GM23338 (cell line): ENCODE data around the gene GRIA3. TPM values are rescaled to one million over a fixed set of nuclear protein-coding genes. Genes with fewer than 3 reads are reported as not detected.

Experiments used
- ATAC-seq: fragments of 200-7000 bp; cut with Tn5 transposase; 3 replicates; pipeline ENCODE4 v1.9.1; 2020
- DNase-seq: peaks from one replicate; pipeline ENCODE4 v3.0.0-alpha.2; 2015; ENCODE audit warnings: low spot score
- H2AFZ ChIP-seq: fragments of 200-600 bp; sonication (generic); 2 replicates; pipeline ENCODE4 v1.8.0; 2016; ENCODE audit warnings: antibody characterized with exemption, mild to moderate bottlenecking, moderate library complexity
- H3F3A ChIP-seq: fragments of 200-600 bp; sonication (generic); replicated peaks from 2 replicates; pipeline ENCODE4 v1.8.0; 2017; ENCODE audit warnings: antibody characterized with exemption, mixed run types, low read depth
- H3K27ac ChIP-seq: fragments of 200-600 bp; sonication (generic); 2 replicates; pipeline ENCODE4 v1.6.1; 2016; ENCODE audit warnings: low read depth
- H3K27me3 ChIP-seq: fragments of 200-600 bp; sonication (generic); 2 replicates; pipeline ENCODE4 v1.8.0; 2016; ENCODE audit warnings: mild to moderate bottlenecking, mixed run types, moderate library complexity; ENCODE audit not compliant: insufficient read depth
- H3K36me3 ChIP-seq: fragments of 200-600 bp; sonication (generic); 2 replicates; pipeline ENCODE4 v1.8.0; 2016; ENCODE audit warnings: mild to moderate bottlenecking; ENCODE audit not compliant: insufficient read depth
- H3K4me1 ChIP-seq: fragments of 200-600 bp; sonication (generic); 2 replicates; pipeline ENCODE4 v1.8.0; 2016; ENCODE audit warnings: mild to moderate bottlenecking, moderate library complexity; ENCODE audit not compliant: insufficient read depth
- H3K4me2 ChIP-seq: fragments of 200-600 bp; sonication (generic); 2 replicates; pipeline ENCODE4 v1.7.1; 2017; ENCODE audit warnings: mixed run types
- H3K4me3 ChIP-seq: fragments of 200-600 bp; sonication (generic); 2 replicates; pipeline ENCODE4 v1.6.1; 2016; ENCODE audit warnings: mixed run types
- H3K79me2 ChIP-seq: fragments of 200-600 bp; sonication (generic); replicated peaks from 2 replicates; pipeline ENCODE4 v1.8.0; 2017; ENCODE audit warnings: mild to moderate bottlenecking; ENCODE audit not compliant: insufficient read depth
- H3K9me2 ChIP-seq: fragments of 200-600 bp; sonication (generic); 2 replicates; pipeline ENCODE4 v1.8.0; 2017; ENCODE audit not compliant: insufficient read depth
- H4K20me1 ChIP-seq: fragments of 200-600 bp; sonication (generic); replicated peaks from 2 replicates; pipeline ENCODE4 v1.8.0; 2017; ENCODE audit warnings: mild to moderate bottlenecking; ENCODE audit not compliant: insufficient read depth
- H3K27ac Mint-ChIP-seq: 2 replicates; pipeline ENCODE4 v1.8.0; 2020; ENCODE audit warnings: inconsistent platforms, mild to moderate bottlenecking, moderate library complexity, mixed read lengths
- H3K27me3 Mint-ChIP-seq: 3 replicates; pipeline ENCODE4 v1.8.0; 2022; ENCODE audit warnings: low read depth, mild to moderate bottlenecking, moderate library complexity, mixed read lengths, inconsistent platforms; ENCODE audit not compliant: insufficient read depth, poor library complexity
- H3K36me3 Mint-ChIP-seq: 3 replicates; pipeline ENCODE4 v1.8.0; 2021; ENCODE audit warnings: low read depth, mild to moderate bottlenecking, inconsistent platforms, moderate library complexity, mixed read lengths
- H3K4me1 Mint-ChIP-seq: 3 replicates; pipeline ENCODE4 v1.8.0; 2020; ENCODE audit warnings: mild to moderate bottlenecking, inconsistent platforms, mixed read lengths
- H3K4me3 Mint-ChIP-seq: 3 replicates; pipeline ENCODE4 v1.8.0; 2021; ENCODE audit warnings: moderate library complexity, mild to moderate bottlenecking, inconsistent platforms, mixed read lengths
- H3K9me3 Mint-ChIP-seq: 3 replicates; pipeline ENCODE4 v1.8.0; 2020; ENCODE audit warnings: moderate library complexity, mild to moderate bottlenecking, inconsistent platforms, mixed read lengths
- CREB1 ChIP-seq: fragments of 250-450 bp; sonication (Bioruptor Pico); IDR thresholded peaks from 2 replicates; pipeline ENCODE4 v1.5.0; 2020; ENCODE audit warnings: low read depth, mild to moderate bottlenecking, moderate library complexity
- EZH2 ChIP-seq: fragments of 200-600 bp; sonication (generic); IDR thresholded peaks from one replicate; pipeline ENCODE4 v1.8.0; 2017; ENCODE audit warnings: antibody characterized with exemption, mild to moderate bottlenecking, low read depth; ENCODE audit not compliant: unreplicated experiment
- EZH2phosphoT487 ChIP-seq: fragments of 200-600 bp; sonication (generic); IDR thresholded peaks from one replicate; pipeline ENCODE4 v1.8.1; 2018; ENCODE audit warnings: antibody characterized with exemption; ENCODE audit not compliant: unreplicated experiment
- NANOG ChIP-seq: IDR thresholded peaks from 2 replicates; pipeline ENCODE4 v1.6.1; 2016; ENCODE audit warnings: antibody characterized with exemption, borderline replicate concordance
- POLR2AphosphoS5 ChIP-seq: IDR thresholded peaks from 2 replicates; pipeline ENCODE4 v1.6.1; 2016; ENCODE audit warnings: antibody characterized with exemption, low read depth
- STAT1 ChIP-seq: IDR thresholded peaks from one replicate; pipeline ENCODE4 v1.6.1; 2016; ENCODE audit warnings: antibody characterized with exemption; ENCODE audit not compliant: unreplicated experiment
- ZNF114 ChIP-seq: fragments of 250-450 bp; sonication (Bioruptor Pico); IDR thresholded peaks from 2 replicates; pipeline ENCODE4 v1.5.0; 2020; ENCODE audit warnings: mild to moderate bottlenecking, moderate library complexity
- ZNF331 ChIP-seq: fragments of 250-450 bp; sonication (Bioruptor Pico); IDR thresholded peaks from 2 replicates; pipeline ENCODE4 v1.5.0; 2020; ENCODE audit warnings: low read depth, mild to moderate bottlenecking, moderate library complexity
- polyA plus RNA-seq: library from polyadenylated mRNA; unstranded; fragments of >200 nt; fragmentation: Nextera tagmentation; extraction: Ambion mirVana; gene quantifications from 2 replicates; pipeline ENCODE4 v1.2.1, GENCODE V29; 2016
- total RNA-seq: library from RNA; depleted of rRNA; stranded (reverse); fragments of >200 nt; shearing (Covaris generic); gene quantifications from 2 replicates; pipeline ENCODE4 v1.2.3, GENCODE V29; 2014
- TF ChIP-seq, protein P1 (sequence below): fragments of 250-450 bp; sonication (Bioruptor Pico); IDR thresholded peaks from 2 replicates; pipeline ENCODE4 v1.5.0; 2020; ENCODE audit warnings: mild to moderate bottlenecking, moderate library complexity
- TF ChIP-seq, protein P2 (sequence below): IDR thresholded peaks from one replicate; pipeline ENCODE4 v1.6.1; 2018; ENCODE audit warnings: antibody characterized with exemption; ENCODE audit not compliant: unreplicated experiment
- TF ChIP-seq, protein P3 (sequence below): IDR thresholded peaks from 2 replicates; pipeline ENCODE4 v1.6.1; 2016; ENCODE audit warnings: antibody characterized with exemption
- TF ChIP-seq, protein P4 (sequence below), 2 experiments: fragments of 200-600 bp in 1 of 2; sonication (generic) in 1 of 2; conservative IDR thresholded peaks; 2 replicates each; pipeline versions ENCODE4 v1.5.1 to v1.6.1; 2016 to 2017; ENCODE audit warnings: antibody characterized with exemption in 2 of 2, low read depth in 2 of 2, mild to moderate bottlenecking in 2 of 2, moderate library complexity in 1 of 2

GRIA3 gene
- total and polyA plus RNA-seq, 2 experiments from 2014 or later = 2.7 to 5.6 TPM

DNA sequence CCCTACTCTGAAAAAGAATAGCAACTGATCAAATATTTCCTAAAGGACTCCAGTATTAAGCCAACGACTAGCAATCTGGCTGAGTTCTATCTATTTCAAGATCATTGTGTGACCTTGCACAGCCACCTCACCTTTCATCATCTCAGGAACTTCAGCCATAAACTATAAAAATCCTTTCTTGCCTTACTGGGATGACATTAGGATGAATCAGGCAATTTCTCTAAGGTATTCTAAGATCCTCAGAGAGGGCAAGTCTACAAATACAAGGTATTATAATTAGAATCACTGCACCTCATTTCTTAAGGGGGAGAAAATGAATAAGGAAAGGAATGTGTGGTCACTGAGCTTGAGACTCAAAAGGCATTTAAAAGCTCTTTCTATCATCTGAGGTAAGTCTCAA lies 152.6 kb downstream of the GRIA3 start:
- no peak overlapping the region for H3K4me3 Mint-ChIP-seq
- H3K4me1 Mint-ChIP-seq = peaks cover 12% of the 10 kb centered on the region; the same call in 2 of the 3 replicates
- H3K27ac Mint-ChIP-seq = no peak overlapping the region
- no peaks in the 10 kb centered on the region for H3K4me1 ChIP-seq
- no peaks in the 10 kb centered on the region for H3K27me3 Mint-ChIP-seq
- ATAC-seq (no peak), DNase-seq (no peak)
- no peak overlapping the region for H3K4me3 ChIP-seq
- H3F3A ChIP-seq = no peaks in the 10 kb centered on the region
- H3K79me2 ChIP-seq = no peaks in the 10 kb centered on the region
- H3K36me3 ChIP-seq = no peaks in the 10 kb centered on the region
- no peaks in the 10 kb centered on the region for H3K36me3 Mint-ChIP-seq
- H3K4me2 ChIP-seq = no peak overlapping the region
- H3K9me2 ChIP-seq = no peaks in the 10 kb centered on the region
- TF ChIP-seq, protein P1, sequence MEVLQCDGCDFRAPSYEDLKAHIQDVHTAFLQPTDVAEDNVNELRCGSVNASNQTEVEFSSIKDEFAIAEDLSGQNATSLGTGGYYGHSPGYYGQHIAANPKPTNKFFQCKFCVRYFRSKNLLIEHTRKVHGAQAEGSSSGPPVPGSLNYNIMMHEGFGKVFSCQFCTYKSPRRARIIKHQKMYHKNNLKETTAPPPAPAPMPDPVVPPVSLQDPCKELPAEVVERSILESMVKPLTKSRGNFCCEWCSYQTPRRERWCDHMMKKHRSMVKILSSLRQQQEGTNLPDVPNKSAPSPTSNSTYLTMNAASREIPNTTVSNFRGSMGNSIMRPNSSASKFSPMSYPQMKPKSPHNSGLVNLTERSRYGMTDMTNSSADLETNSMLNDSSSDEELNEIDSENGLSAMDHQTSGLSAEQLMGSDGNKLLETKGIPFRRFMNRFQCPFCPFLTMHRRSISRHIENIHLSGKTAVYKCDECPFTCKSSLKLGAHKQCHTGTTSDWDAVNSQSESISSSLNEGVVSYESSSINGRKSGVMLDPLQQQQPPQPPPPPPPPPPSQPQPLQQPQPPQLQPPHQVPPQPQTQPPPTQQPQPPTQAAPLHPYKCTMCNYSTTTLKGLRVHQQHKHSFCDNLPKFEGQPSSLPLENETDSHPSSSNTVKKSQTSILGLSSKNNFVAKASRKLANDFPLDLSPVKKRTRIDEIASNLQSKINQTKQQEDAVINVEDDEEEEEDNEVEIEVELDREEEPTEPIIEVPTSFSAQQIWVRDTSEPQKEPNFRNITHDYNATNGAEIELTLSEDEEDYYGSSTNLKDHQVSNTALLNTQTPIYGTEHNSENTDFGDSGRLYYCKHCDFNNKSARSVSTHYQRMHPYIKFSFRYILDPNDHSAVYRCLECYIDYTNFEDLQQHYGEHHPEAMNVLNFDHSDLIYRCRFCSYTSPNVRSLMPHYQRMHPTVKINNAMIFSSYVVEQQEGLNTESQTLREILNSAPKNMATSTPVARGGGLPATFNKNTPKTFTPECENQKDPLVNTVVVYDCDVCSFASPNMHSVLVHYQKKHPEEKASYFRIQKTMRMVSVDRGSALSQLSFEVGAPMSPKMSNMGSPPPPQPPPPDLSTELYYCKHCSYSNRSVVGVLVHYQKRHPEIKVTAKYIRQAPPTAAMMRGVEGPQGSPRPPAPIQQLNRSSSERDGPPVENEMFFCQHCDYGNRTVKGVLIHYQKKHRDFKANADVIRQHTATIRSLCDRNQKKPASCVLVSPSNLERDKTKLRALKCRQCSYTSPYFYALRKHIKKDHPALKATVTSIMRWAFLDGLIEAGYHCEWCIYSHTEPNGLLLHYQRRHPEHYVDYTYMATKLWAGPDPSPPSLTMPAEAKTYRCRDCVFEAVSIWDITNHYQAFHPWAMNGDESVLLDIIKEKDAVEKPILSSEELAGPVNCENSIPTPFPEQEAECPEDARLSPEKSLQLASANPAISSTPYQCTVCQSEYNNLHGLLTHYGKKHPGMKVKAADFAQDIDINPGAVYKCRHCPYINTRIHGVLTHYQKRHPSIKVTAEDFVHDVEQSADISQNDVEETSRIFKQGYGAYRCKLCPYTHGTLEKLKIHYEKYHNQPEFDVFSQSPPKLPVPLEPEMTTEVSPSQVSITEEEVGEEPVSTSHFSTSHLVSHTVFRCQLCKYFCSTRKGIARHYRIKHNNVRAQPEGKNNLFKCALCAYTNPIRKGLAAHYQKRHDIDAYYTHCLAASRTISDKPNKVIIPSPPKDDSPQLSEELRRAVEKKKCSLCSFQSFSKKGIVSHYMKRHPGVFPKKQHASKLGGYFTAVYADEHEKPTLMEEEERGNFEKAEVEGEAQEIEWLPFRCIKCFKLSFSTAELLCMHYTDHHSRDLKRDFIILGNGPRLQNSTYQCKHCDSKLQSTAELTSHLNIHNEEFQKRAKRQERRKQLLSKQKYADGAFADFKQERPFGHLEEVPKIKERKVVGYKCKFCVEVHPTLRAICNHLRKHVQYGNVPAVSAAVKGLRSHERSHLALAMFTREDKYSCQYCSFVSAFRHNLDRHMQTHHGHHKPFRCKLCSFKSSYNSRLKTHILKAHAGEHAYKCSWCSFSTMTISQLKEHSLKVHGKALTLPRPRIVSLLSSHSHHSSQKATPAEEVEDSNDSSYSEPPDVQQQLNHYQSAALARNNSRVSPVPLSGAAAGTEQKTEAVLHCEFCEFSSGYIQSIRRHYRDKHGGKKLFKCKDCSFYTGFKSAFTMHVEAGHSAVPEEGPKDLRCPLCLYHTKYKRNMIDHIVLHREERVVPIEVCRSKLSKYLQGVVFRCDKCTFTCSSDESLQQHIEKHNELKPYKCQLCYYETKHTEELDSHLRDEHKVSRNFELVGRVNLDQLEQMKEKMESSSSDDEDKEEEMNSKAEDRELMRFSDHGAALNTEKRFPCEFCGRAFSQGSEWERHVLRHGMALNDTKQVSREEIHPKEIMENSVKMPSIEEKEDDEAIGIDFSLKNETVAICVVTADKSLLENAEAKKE (CRISPR knock-in tag) = no peak
- TF ChIP-seq EZH2 (no peak), EZH2phosphoT487 (no peak), ZNF331 (CRISPR knock-in tag) (no peak), POLR2AphosphoS5 (no peak), NANOG (no peak), STAT1 (no peak), ZNF114 (CRISPR knock-in tag) (no peak), CREB1 (CRISPR knock-in tag) (no peak)
- TF ChIP-seq, protein P2, sequence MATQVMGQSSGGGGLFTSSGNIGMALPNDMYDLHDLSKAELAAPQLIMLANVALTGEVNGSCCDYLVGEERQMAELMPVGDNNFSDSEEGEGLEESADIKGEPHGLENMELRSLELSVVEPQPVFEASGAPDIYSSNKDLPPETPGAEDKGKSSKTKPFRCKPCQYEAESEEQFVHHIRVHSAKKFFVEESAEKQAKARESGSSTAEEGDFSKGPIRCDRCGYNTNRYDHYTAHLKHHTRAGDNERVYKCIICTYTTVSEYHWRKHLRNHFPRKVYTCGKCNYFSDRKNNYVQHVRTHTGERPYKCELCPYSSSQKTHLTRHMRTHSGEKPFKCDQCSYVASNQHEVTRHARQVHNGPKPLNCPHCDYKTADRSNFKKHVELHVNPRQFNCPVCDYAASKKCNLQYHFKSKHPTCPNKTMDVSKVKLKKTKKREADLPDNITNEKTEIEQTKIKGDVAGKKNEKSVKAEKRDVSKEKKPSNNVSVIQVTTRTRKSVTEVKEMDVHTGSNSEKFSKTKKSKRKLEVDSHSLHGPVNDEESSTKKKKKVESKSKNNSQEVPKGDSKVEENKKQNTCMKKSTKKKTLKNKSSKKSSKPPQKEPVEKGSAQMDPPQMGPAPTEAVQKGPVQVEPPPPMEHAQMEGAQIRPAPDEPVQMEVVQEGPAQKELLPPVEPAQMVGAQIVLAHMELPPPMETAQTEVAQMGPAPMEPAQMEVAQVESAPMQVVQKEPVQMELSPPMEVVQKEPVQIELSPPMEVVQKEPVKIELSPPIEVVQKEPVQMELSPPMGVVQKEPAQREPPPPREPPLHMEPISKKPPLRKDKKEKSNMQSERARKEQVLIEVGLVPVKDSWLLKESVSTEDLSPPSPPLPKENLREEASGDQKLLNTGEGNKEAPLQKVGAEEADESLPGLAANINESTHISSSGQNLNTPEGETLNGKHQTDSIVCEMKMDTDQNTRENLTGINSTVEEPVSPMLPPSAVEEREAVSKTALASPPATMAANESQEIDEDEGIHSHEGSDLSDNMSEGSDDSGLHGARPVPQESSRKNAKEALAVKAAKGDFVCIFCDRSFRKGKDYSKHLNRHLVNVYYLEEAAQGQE = no peak
- TF ChIP-seq, protein P3, sequence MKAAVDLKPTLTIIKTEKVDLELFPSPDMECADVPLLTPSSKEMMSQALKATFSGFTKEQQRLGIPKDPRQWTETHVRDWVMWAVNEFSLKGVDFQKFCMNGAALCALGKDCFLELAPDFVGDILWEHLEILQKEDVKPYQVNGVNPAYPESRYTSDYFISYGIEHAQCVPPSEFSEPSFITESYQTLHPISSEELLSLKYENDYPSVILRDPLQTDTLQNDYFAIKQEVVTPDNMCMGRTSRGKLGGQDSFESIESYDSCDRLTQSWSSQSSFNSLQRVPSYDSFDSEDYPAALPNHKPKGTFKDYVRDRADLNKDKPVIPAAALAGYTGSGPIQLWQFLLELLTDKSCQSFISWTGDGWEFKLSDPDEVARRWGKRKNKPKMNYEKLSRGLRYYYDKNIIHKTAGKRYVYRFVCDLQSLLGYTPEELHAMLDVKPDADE = no peak
- TF ChIP-seq, protein P4, sequence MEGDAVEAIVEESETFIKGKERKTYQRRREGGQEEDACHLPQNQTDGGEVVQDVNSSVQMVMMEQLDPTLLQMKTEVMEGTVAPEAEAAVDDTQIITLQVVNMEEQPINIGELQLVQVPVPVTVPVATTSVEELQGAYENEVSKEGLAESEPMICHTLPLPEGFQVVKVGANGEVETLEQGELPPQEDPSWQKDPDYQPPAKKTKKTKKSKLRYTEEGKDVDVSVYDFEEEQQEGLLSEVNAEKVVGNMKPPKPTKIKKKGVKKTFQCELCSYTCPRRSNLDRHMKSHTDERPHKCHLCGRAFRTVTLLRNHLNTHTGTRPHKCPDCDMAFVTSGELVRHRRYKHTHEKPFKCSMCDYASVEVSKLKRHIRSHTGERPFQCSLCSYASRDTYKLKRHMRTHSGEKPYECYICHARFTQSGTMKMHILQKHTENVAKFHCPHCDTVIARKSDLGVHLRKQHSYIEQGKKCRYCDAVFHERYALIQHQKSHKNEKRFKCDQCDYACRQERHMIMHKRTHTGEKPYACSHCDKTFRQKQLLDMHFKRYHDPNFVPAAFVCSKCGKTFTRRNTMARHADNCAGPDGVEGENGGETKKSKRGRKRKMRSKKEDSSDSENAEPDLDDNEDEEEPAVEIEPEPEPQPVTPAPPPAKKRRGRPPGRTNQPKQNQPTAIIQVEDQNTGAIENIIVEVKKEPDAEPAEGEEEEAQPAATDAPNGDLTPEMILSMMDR (conservative IDR thresholded peaks at IDR 0.05; ENCODE audit: low read depth in 2 of 2) = no peak
- no peak overlapping the region for H2AFZ ChIP-seq
- no peak overlapping the region for H3K27ac ChIP-seq
- no peaks in the 10 kb centered on the region for H3K27me3 ChIP-seq
- H3K9me3 Mint-ChIP-seq = no peaks in the 10 kb centered on the region
- H4K20me1 ChIP-seq = no peaks in the 10 kb centered on the region
